NCI-H2081 treated with DMSO at 0.1 percent for 48 hours (cell line): ENCODE results near the gene SPDEF.

ENCODE experiments used
- DNase-seq: peaks from one replicate; lab custom pipeline; 2025; lab: John Stamatoyannopoulos, UW

Gene SPDEF

GRCh38 chr6:34583861-34584604 lies 27.9 kb upstream of the SPDEF start:
- DNase-seq, result no peak

GRCh38 chr6:34583461-34583860 lies 27.3 kb upstream of the SPDEF start:
- no peak for DNase-seq

GRCh38 chr6:34581561-34581920 lies 25.4 kb upstream of the SPDEF start:
- DNase-seq, result no peak

GRCh38 chr6:34580707-34581560 lies 24.8 kb upstream of the SPDEF start:
- DNase-seq, result no peak

GRCh38 chr6:34578445-34579262 lies 22.5 kb upstream of the SPDEF start:
- no peak for DNase-seq

GRCh38 chr6:34576286-34576955 lies 20.3 kb upstream of the SPDEF start:
- DNase-seq, result no peak

GRCh38 chr6:34575326-34575725 lies 19.2 kb upstream of the SPDEF start:
- no peak for DNase-seq

GRCh38 chr6:34574647-34575293 lies 18.6 kb upstream of the SPDEF start:
- DNase-seq, result no peak

- DNase-seq, result no peak
These were observed 17.5 kb upstream of the SPDEF start for GRCh38 chr6:34573567-34574183.

- DNase-seq, result no peak
These were observed 16.5 kb upstream of the SPDEF start for GRCh38 chr6:34572585-34572984.

- DNase-seq, result no peak
These were observed 15.9 kb upstream of the SPDEF start for GRCh38 chr6:34572021-34572420.

- no peak for DNase-seq
These were observed 15.3 kb upstream of the SPDEF start for GRCh38 chr6:34571388-34571787.

GRCh38 chr6:34570066-34570833 lies 14.1 kb upstream of the SPDEF start:
- DNase-seq, result no peak

GRCh38 chr6:34569361-34569973 lies 13.3 kb upstream of the SPDEF start:
- DNase-seq, result no peak

GRCh38 chr6:34568341-34569201 lies 12.4 kb upstream of the SPDEF start:
- no peak for DNase-seq

GRCh38 chr6:34566830-34567546 lies 10.9 kb upstream of the SPDEF start:
- DNase-seq, result no peak

- no peak for DNase-seq
These were observed 9.6 kb upstream of the SPDEF start for GRCh38 chr6:34565722-34566137.

- DNase-seq, result no peak
These were observed 8.1 kb upstream of the SPDEF start for GRCh38 chr6:34564181-34564580.
